VCaP (cell line): ENCODE results near the gene PCP4L1.
A peak's percentile ranks its signal among the peaks of the same experiment; 100 is the strongest.

ENCODE experiments used
- H3K27ac ChIP-seq: fragments of 450-650 bp; 2 replicates; pipeline ENCODE4 v1.5.1; 2017
- CTCF ChIP-seq: fragments of 450-650 bp; conservative IDR thresholded peaks from 2 replicates; pipeline ENCODE4 v1.5.1; 2017; ENCODE audit warnings: mild to moderate bottlenecking, moderate library complexity

Gene PCP4L1

GRCh38 chr1:161218301-161219077 lies 40.1 kb upstream of the PCP4L1 start:
- H3K27ac ChIP-seq: no peak overlapping the region
- no peak for TF ChIP-seq CTCF

DNA sequence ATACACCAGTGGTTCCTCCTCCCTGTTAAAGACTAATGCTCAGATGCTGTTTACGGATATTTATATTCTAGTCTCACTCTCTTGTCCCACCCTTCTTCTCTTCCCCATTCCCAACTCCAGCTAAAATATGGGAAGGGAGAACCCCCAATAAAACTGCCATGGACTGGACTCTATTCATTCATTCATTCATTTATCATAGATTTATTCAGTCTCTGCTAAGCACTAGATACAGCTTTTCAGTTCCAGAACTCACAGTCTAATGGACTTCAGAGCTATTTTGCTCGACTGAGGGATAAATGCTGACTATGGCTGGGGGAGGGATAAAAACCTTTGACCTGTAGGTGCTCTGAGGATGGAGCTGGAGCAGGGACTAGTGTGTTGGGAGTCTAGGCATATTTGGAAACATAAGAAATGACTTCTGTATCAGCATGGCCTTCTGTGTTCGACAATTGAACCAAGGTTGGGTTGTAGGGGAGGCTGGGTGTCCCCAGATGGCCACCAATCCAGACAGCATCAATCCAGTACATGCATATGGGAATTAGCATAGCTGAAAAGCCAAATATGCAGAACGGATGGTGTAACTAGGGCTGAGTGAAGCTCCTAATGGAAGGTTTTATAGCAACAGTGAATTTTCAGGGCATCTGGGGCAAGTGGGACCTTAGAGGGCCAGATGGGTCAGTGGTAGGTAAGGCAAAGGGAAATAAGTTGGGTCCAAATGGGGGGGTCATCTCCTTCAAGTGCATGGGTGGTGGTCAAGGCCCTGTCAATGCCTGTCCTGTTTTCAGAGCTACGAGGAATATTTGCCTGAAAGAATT lies 39.3 kb upstream of the PCP4L1 start:
- TF ChIP-seq CTCF: no peak
- H3K27ac ChIP-seq: no peak overlapping the region

DNA sequence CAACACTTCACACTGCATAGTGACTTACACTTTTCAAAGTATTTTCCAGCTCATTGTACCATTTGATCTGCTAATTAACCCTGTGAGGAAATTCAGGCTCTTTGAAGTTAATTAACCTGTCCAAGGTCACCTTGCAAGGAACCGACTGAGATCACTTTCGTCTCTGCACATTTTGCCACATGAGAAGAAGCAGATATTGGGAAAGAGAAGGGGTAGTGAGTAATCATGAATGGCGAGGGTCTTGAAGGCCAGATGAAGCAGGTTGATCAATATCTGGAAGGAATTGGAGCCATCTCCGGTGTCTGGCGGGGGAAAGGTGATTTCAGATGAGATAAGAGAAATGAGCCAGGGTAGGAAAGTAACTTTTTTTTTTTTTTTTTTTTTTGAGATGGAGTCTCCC lies 38.5 kb upstream of the PCP4L1 start:
- no peak overlapping the region for H3K27ac ChIP-seq
- no peak for TF ChIP-seq CTCF

GRCh38 chr1:161222175-161223019 lies 36.1 kb upstream of the PCP4L1 start:
- no peak for TF ChIP-seq CTCF
- no peak overlapping the region for H3K27ac ChIP-seq

DNA sequence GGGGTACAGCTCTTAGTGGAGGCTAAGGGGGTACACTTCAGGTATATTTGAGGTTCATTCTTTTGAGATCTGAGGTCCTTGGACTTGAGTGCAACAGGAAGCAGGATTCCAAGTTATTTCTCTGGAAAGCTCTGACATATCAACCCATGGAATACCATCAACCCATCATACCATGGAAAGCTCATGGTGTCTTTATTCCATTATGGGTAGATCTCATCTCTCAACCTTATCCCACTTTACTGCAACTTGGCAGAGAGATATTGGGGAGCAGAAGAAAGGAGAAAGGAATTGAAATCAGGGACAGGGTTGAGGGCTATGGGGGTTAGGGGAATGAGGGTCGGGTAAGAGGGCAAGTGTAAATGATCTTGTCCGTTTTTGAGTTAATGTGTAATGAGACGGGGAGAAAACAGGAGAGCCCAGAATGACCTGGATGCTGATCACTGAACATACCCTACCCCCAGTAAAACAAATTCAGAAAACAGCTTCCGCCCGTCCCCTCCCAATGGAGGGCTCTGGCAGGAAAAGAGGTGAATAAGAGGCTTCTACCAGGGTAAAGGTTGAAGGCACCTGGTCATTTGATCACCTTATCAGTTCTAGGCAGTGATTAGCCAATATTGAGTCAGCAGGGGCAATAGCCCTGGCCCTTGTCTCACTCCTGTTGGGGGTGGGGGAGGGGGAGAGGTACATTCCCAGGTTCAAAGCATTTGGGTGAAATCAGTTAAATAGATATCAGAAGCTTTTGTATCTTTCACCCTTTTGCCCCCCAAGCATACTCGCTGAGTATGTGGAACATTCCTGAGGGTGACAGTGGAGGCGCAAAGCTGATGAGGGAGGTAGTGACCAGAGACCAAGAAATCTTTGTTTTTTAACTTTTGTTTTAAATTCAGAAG lies 34.5 kb upstream of the PCP4L1 start:
- no peak overlapping the region for H3K27ac ChIP-seq
- TF ChIP-seq CTCF: no peak

GRCh38 chr1:161224695-161225087 lies 33.9 kb upstream of the PCP4L1 start:
- H3K27ac ChIP-seq: peak overlapping the region; percentile 76; the same call in 1 of the 2 replicates

GRCh38 chr1:161225178-161225533 lies 33.4 kb upstream of the PCP4L1 start:
- TF ChIP-seq CTCF: no peak
- peak overlapping the region; percentile 76 for H3K27ac ChIP-seq
